GM12878 (cell line): ENCODE measurements around the gene MALSU1. TPM values are rescaled to one million over a fixed set of nuclear protein-coding genes. Genes with fewer than 3 reads are reported as not detected.

Experiments used
- ATAC-seq: fragments of 200-7000 bp; cut with Tn5 transposase; 3 replicates; pipeline ENCODE4 v1.9.1; 2020; ENCODE audit warnings: mild to moderate bottlenecking, moderate library complexity
- BruUV-seq: library from RNA; stranded (reverse); fragments of 400-500 nt; replicated peaks from 2 replicates; lab custom pipeline; 2021; lab: Mats Ljungman, UMichigan
- CTCF ChIA-PET: fragments of 300-600 bp; sonication (Branson Sonifier 250); formaldehyde crosslinking; extraction: SDS; loops from one replicate; lab custom pipeline; 2021; ENCODE audit warnings: inconsistent platforms; lab: Yijun Ruan, JAX
- POLR2A ChIA-PET: fragments of 350-600 bp; formaldehyde crosslinking; extraction: SDS; loops from one replicate; lab custom pipeline; 2021; ENCODE audit warnings: inconsistent platforms; lab: Charles Lee
- RAD21 ChIA-PET: fragments of 300-600 bp; sonication (Branson Sonifier 250); formaldehyde crosslinking; loops from one replicate; lab custom pipeline; 2023; ENCODE audit warnings: antibody characterized with exemption; ENCODE audit not compliant: unreplicated experiment; lab: Charles Lee
- SMC1A ChIA-PET: fragments of 300-600 bp; sonication (Branson Sonifier 250); formaldehyde crosslinking; loops from one replicate; lab custom pipeline; 2023; ENCODE audit not compliant: unreplicated experiment, uncharacterized antibody; lab: Charles Lee
- DNase-seq: peaks from one replicate; pipeline ENCODE4 v3.0.0-alpha.2; 2011; ENCODE audit warnings: low read depth, low spot score
- FAIRE-seq: peaks from 3 replicates; lab custom pipeline; 2011; peaks lifted over from hg19 to GRCh38; lab: Jason Lieb, UNC
- H2AFZ ChIP-seq: 2 replicates; pipeline ENCODE4 v1.6.0; 2011; ENCODE audit warnings: low read depth, low read length, control low read depth; ENCODE audit not compliant: control insufficient read depth
- H3K27ac ChIP-seq: 2 replicates; pipeline ENCODE4 v1.5.1; 2011; ENCODE audit warnings: control low read depth; ENCODE audit not compliant: control insufficient read depth, insufficient read depth
- H3K27me3 ChIP-seq, 2 experiments: replicated peaks in 1 of 2; 2 replicates each; pipeline versions ENCODE4 v1.6.0 to v1.6.1; 2011; ENCODE audit warnings: low read length in 1 of 2; ENCODE audit not compliant: control insufficient read depth in 2 of 2, insufficient read depth in 2 of 2
- H3K36me3 ChIP-seq, 2 experiments: 2 replicates each; pipeline ENCODE4 v1.5.1; 2011; ENCODE audit warnings: low read length in 1 of 2; ENCODE audit not compliant: control insufficient read depth in 2 of 2, insufficient read depth in 2 of 2
- H3K4me1 ChIP-seq: 2 replicates; pipeline ENCODE4 v1.6.1; 2011; ENCODE audit warnings: mild to moderate bottlenecking, low read length, moderate library complexity, mixed read lengths; ENCODE audit not compliant: control insufficient read depth, insufficient read depth
- H3K4me2 ChIP-seq: 2 replicates; pipeline ENCODE4 v1.6.0; 2011; ENCODE audit warnings: control low read depth; ENCODE audit not compliant: control insufficient read depth, insufficient read depth
- H3K4me3 ChIP-seq: fragments of 200-600 bp; sonication (generic); 2 replicates; pipeline ENCODE4 v1.5.1; 2016
- H3K79me2 ChIP-seq: 2 replicates; pipeline ENCODE4 v1.6.0; 2011; ENCODE audit warnings: low read length; ENCODE audit not compliant: control insufficient read depth, insufficient read depth
- H3K9ac ChIP-seq: 2 replicates; pipeline ENCODE4 v1.8.0; 2011; ENCODE audit warnings: low read length, control low read depth, mixed read lengths; ENCODE audit not compliant: control insufficient read depth, insufficient read depth
- H3K9me3 ChIP-seq: replicated peaks from 3 replicates; pipeline ENCODE4 v1.5.1; 2011; ENCODE audit warnings: mild to moderate bottlenecking, low read length; ENCODE audit not compliant: control insufficient read depth, insufficient read depth
- H4K20me1 ChIP-seq: 2 replicates; pipeline ENCODE4 v1.6.0; 2011; ENCODE audit not compliant: control insufficient read depth, insufficient read depth
- ESRRA ChIP-seq: IDR thresholded peaks from 2 replicates; pipeline ENCODE4 v1.6.1; 2012; ENCODE audit warnings: mild to moderate bottlenecking, low read length, improper control_type of control experiment
- LARP7 ChIP-seq: fragments of 450-650 bp; IDR thresholded peaks from 2 replicates; pipeline ENCODE4 v1.6.1; 2017; ENCODE audit warnings: mild to moderate bottlenecking
- POLR2AphosphoS2 ChIP-seq: IDR thresholded peaks from 2 replicates; pipeline ENCODE4 v1.6.1; 2011; ENCODE audit warnings: low read depth, mild to moderate bottlenecking, low read length, improper control_type of control experiment, moderate library complexity
- SMC3 ChIP-seq: IDR thresholded peaks from 2 replicates; pipeline ENCODE4 v1.6.1; 2011; ENCODE audit warnings: low read length, improper control_type of control experiment, borderline replicate concordance
- ZNF274 ChIP-seq: IDR thresholded peaks from one replicate; pipeline ENCODE4 v1.8.0; 2011; ENCODE audit not compliant: insufficient read length, insufficient read depth
- ZSCAN29 ChIP-seq: fragments of 450-650 bp; IDR thresholded peaks from 2 replicates; pipeline ENCODE4 v1.6.1; 2017; ENCODE audit warnings: mild to moderate bottlenecking, moderate library complexity
- WGBS: methylation state at CpG from one replicate; pipeline ENCODE4 v1.1.6; 2016; ENCODE audit warnings: low lambda C conversion rate; ENCODE audit not compliant: insufficient replicate concordance, insufficient coverage; ENCODE audit errors: missing lambda C conversion rate; 5-methylcytosine and 5-hydroxymethylcytosine counted together
- in situ Hi-C: fragments of 300-500 bp; cut with MboI; formaldehyde crosslinking; loops from 9 replicates; pipeline ENCODE4 v1.14.3; 2018; ENCODE audit warnings: mixed read lengths
- intact Hi-C: fragments of 100-400 bp; cut with micrococcal nuclease; formaldehyde crosslinking; loops from one replicate; pipeline ENCODE4 v1.14.2; 2022; ENCODE audit not compliant: unreplicated experiment
- polyA plus RNA-seq, 11 experiments: library from polyadenylated mRNA; depleted of rRNA in 4 of 11; unstranded in 6 of 11; stranded (reverse) in 5 of 11; fragments of >200 nt; fragmentation: Nextera tagmentation in 4 of 11; fragmentation: Illumina TruSeq in 1 of 11; extraction: Ambion mirVana in 4 of 11; extraction: Trizol in 1 of 11; gene quantifications; 1 replicate in 1 of 11; 2 replicates in 10 of 11; pipeline versions ENCODE4 v1.2.1 to v1.2.3, GENCODE V29; 2011 to 2016; ENCODE audit warnings: inconsistent platforms in 2 of 11, missing spikeins in 2 of 11, low read depth in 1 of 11
- total RNA-seq, 4 experiments: library from RNA; depleted of rRNA in 3 of 4; stranded (reverse); fragments of >200 nt in 3 of 4; fragmentation: Illumina TruSeq in 1 of 4; extraction: Trizol in 1 of 4; gene quantifications; 2 replicates each; pipeline versions ENCODE4 v1.2.1 to v1.2.3, GENCODE V29; 2013 to 2021
- TF ChIP-seq, protein P1 (sequence below): fragments of 450-650 bp; IDR thresholded peaks from 2 replicates; pipeline ENCODE4 v1.6.1; 2016; ENCODE audit warnings: mild to moderate bottlenecking
- TF ChIP-seq, protein P2 (sequence below): IDR thresholded peaks from 2 replicates; pipeline ENCODE4 v1.6.1; 2012; ENCODE audit warnings: low read depth, low read length, improper control_type of control experiment

The MALSU1 gene
- total and polyA plus RNA-seq, 10 of the 15 experiments (the other 5 are each of a cell fraction or from before 2014, with no cell fraction given) = 8.5 to 159 (median 73.7) TPM

DNA sequence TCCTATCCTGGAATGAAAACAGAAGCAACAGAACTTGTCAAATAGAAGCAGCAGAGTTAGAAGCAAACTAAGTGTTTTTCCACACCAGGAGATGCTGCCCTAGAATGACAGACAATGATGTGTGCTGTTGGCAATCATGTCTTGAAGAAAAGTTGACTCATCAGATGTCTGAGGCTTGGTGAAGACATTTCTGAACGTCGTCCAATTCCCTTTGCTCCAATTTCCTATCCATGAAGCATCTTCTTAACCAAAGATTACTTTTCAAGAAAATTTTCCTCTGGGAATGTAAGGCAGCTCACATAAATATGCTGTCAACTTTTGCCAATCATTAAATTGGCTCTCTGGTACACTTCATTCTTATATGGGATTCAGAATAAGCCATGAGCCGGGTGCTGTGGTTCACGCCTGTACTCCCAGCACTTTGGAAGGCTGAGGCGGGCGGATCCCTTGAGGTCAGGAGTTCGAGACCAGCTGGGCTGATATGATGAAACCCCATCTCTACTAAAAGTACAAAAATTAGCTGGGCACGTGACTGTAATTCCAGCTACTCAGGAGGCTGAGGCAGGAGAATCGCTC lies 34.6 kb downstream of the MALSU1 start:
- DNase-seq (no peak), ATAC-seq (no peak), FAIRE-seq (no peak)
- intact Hi-C loops = no loop called here
- in situ Hi-C loops = no loop called here
- H3K36me3 ChIP-seq = peaks cover 3 to 31% of the 10 kb centered on the region in 2 experiments
- H3K4me3 ChIP-seq = no peak overlapping the region
- no peaks in the 10 kb centered on the region for H3K9me3 ChIP-seq
- H3K4me1 ChIP-seq = no peaks in the 10 kb centered on the region
- no peak overlapping the region for H3K4me2 ChIP-seq
- RAD21 ChIA-PET = no interaction called here
- no peak overlapping the region for H2AFZ ChIP-seq
- H3K27ac ChIP-seq = no peak overlapping the region
- no TSS peak for BruUV-seq
- no peaks in the 10 kb centered on the region for H4K20me1 ChIP-seq
- H3K79me2 ChIP-seq = no peaks in the 10 kb centered on the region; the same call in 1 of the 2 replicates
- POLR2A ChIA-PET = no interaction called here
- 93% methylated on average over 9 of the region's 9 CpGs for WGBS
- CTCF ChIA-PET = no interaction called here
- no peak overlapping the region for H3K9ac ChIP-seq
- SMC1A ChIA-PET = interaction anchor here (1.7 kb wide), 1 partner anchor 14 kb away, joined by 5 read pairs; no protein-coding TSS in a partner anchor
- H3K27me3 ChIP-seq = no peaks in the 10 kb centered on the region
- TF ChIP-seq, protein P1, sequence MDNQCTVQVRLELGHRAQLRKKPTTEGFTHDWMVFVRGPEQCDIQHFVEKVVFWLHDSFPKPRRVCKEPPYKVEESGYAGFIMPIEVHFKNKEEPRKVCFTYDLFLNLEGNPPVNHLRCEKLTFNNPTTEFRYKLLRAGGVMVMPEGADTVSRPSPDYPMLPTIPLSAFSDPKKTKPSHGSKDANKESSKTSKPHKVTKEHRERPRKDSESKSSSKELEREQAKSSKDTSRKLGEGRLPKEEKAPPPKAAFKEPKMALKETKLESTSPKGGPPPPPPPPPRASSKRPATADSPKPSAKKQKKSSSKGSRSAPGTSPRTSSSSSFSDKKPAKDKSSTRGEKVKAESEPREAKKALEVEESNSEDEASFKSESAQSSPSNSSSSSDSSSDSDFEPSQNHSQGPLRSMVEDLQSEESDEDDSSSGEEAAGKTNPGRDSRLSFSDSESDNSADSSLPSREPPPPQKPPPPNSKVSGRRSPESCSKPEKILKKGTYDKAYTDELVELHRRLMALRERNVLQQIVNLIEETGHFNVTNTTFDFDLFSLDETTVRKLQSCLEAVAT = no peak
- no peak for TF ChIP-seq SMC3
- TF ChIP-seq POLR2AphosphoS2 = no peak
- TF ChIP-seq ESRRA = no peak
- TF ChIP-seq LARP7 = no peak
- TF ChIP-seq ZNF274 = no peak
- TF ChIP-seq, protein P2, sequence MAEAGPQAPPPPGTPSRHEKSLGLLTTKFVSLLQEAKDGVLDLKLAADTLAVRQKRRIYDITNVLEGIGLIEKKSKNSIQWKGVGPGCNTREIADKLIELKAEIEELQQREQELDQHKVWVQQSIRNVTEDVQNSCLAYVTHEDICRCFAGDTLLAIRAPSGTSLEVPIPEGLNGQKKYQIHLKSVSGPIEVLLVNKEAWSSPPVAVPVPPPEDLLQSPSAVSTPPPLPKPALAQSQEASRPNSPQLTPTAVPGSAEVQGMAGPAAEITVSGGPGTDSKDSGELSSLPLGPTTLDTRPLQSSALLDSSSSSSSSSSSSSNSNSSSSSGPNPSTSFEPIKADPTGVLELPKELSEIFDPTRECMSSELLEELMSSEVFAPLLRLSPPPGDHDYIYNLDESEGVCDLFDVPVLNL = no peak
- no peak for TF ChIP-seq ZSCAN29
